Lower leg skin (tissue), 4 donors: ENCODE data around the gene SPIN2B. TPM values are rescaled to one million over a fixed set of nuclear protein-coding genes. Genes with fewer than 3 reads are reported as not detected.
A peak's percentile ranks its signal among the peaks of the same experiment; 100 is the strongest.
"Not testable (repeated sequence)": the region's sequence is repeated elsewhere in the genome, so short reads cannot be mapped to it uniquely, and the experiment has no call there.

ENCODE experiments used
- DNase-seq, 2 donors: peaks; one replicate each; pipeline ENCODE4 v3.0.0-alpha.2; 2019; ENCODE audit warnings: low spot score in 2 of 2
- H3K4me3 ChIP-seq: fragments of 200-600 bp; sonication (generic); 2 replicates; pipeline ENCODE4 v1.5.1; 2017; ENCODE audit warnings: mild to moderate bottlenecking, low read depth; ENCODE audit not compliant: poor library complexity, severe bottlenecking
- CTCF ChIP-seq, 3 donors: fragments of 450-650 bp; IDR thresholded peaks; one replicate each; pipeline ENCODE4 v1.5.1; 2016; ENCODE audit warnings: antibody characterized with exemption in 3 of 3, mild to moderate bottlenecking in 3 of 3, moderate library complexity in 2 of 3
- POLR2A ChIP-seq, 2 donors: fragments of 450-650 bp; IDR thresholded peaks; one replicate each; pipeline ENCODE4 v1.6.1; 2016 to 2017; ENCODE audit warnings: antibody characterized with exemption in 2 of 2, mild to moderate bottlenecking in 1 of 2, moderate library complexity in 1 of 2
- WGBS, 2 donors: methylation state at CpG; one replicate each; pipeline ENCODE4 v1.1.5; 2018; 5-methylcytosine and 5-hydroxymethylcytosine counted together
- intact Hi-C: fragments of 100-400 bp; cut with DNase I; formaldehyde crosslinking; loops from one replicate; pipeline ENCODE4 v1.15.0; 2023; ENCODE audit warnings: low total_unique reads
- total RNA-seq, 4 donors: library from RNA; depleted of rRNA; stranded (reverse); fragments of >200 nt; gene quantifications; one replicate each; pipeline ENCODE4 v1.1.0, GENCODE V29; 2016

SPIN2B gene
- total RNA-seq, 4 donors from 2014 or later: 1.3 to 7.8 (median 5.9) TPM

GRCh38 chrX:57135287-57135686 lies 13.9 kb upstream of the SPIN2B start:
- H3K4me3 ChIP-seq: no peak overlapping the region
- intact Hi-C loops: no loop called here
- TF ChIP-seq CTCF (IDR thresholded peaks at IDR 0.05) (no peak), POLR2A (IDR thresholded peaks at IDR 0.05) (no peak)
- 89 to 97% methylated on average over 3 of the region's 3 CpGs for WGBS, 2 donors
- no peak for DNase-seq

- no peak for DNase-seq
- TF ChIP-seq CTCF (IDR thresholded peaks at IDR 0.05): no peak
- TF ChIP-seq POLR2A (IDR thresholded peaks at IDR 0.05): no peak
- 87 to 90% methylated on average over 3 of the region's 3 CpGs for WGBS, 2 donors
- H3K4me3 ChIP-seq: no peak overlapping the region
- intact Hi-C loops: no loop called here
These were observed 13.4 kb upstream of the SPIN2B start for GRCh38 chrX:57134702-57135101.

- no peak for DNase-seq
- no peak overlapping the region for H3K4me3 ChIP-seq
- TF ChIP-seq POLR2A (IDR thresholded peaks at IDR 0.05) (no peak), CTCF (IDR thresholded peaks at IDR 0.05) (no peak)
- intact Hi-C loops: no loop called here
- WGBS, 2 donors: 60 to 71% methylated on average over 4 of the region's 4 CpGs
These were observed 12.4 kb upstream of the SPIN2B start for GRCh38 chrX:57133706-57134105.

GRCh38 chrX:57133284-57133683 lies 11.9 kb upstream of the SPIN2B start:
- H3K4me3 ChIP-seq, DNase-seq, intact Hi-C loops: not testable (repeated sequence)
- 30% methylated on average over 4 of the region's 4 CpGs for WGBS, 2 donors

- 83 to 92% methylated on average over 7 of the region's 7 CpGs for WGBS, 2 donors
These were observed 10.7 kb upstream of the SPIN2B start for GRCh38 chrX:57132046-57132445.

GRCh38 chrX:57121816-57122215 lies 468 bp upstream of the SPIN2B start:
- peak overlapping the region; percentile 58 for H3K4me3 ChIP-seq
- 1 to 41% methylated on average over 9 to 10 of the region's 10 CpGs for WGBS, 2 donors

More at GRCh38 chrX:57132046-57132445, 10.7 kb upstream of the SPIN2B start:
- H3K4me3 ChIP-seq: no peak overlapping the region
- intact Hi-C loops: no loop called here
- TF ChIP-seq POLR2A (IDR thresholded peaks at IDR 0.05): no peak
- TF ChIP-seq CTCF (IDR thresholded peaks at IDR 0.05): no peak
- no peak for DNase-seq

GRCh38 chrX:57120619-57121161 lies 658 bp downstream of the SPIN2B start:
- intact Hi-C loops, DNase-seq: not testable (repeated sequence)
- 0 to 31% methylated on average over 8 to 10 of the region's 12 CpGs for WGBS, 2 donors
- peak overlapping the region; percentile 58 for H3K4me3 ChIP-seq

More at GRCh38 chrX:57121816-57122215, 468 bp upstream of the SPIN2B start:
- intact Hi-C loops: no loop called here
- no peak for DNase-seq
- TF ChIP-seq CTCF (IDR thresholded peaks at IDR 0.05) (no peak), POLR2A (IDR thresholded peaks at IDR 0.05) (no peak)
